ENCODE results near the gene PANX1.
A peak's percentile ranks its signal among the peaks of the same experiment; 100 is the strongest.

Gene PANX1

GRCh38 chr11:94171693-94172440 lies 43.2 kb downstream of the PANX1 start:
- peak; percentile 51 for DNase-seq (ENCODE audit: low read depth)
- no peak overlapping the region for H3K4me3 ChIP-seq (replicated peaks; ENCODE audit: low read depth, low read length)
- TF ChIP-seq CTCF (IDR thresholded peaks at IDR 0.05; ENCODE audit: low read length, missing control alignments), result peak; percentile 74

- H3K4me3 ChIP-seq (replicated peaks; ENCODE audit: low read depth, low read length), result no peak overlapping the region
- no peak for TF ChIP-seq CTCF (IDR thresholded peaks at IDR 0.05; ENCODE audit: low read length, missing control alignments)
- peak; percentile 79 for DNase-seq (ENCODE audit: low read depth)
These were observed 46.9 kb downstream of the PANX1 start for GRCh38 chr11:94175535-94175934.

GRCh38 chr11:94178331-94178730 lies 49.7 kb downstream of the PANX1 start:
- no peak for DNase-seq (ENCODE audit: low read depth)
- no peak overlapping the region for H3K4me3 ChIP-seq (replicated peaks; ENCODE audit: low read depth, low read length)
- TF ChIP-seq CTCF (IDR thresholded peaks at IDR 0.05; ENCODE audit: low read length, missing control alignments), result no peak

GRCh38 chr11:94179696-94180095 lies 51.1 kb downstream of the PANX1 start:
- H3K4me3 ChIP-seq (replicated peaks; ENCODE audit: low read depth, low read length), result no peak overlapping the region
- no peak for DNase-seq (ENCODE audit: low read depth)
- no peak for TF ChIP-seq CTCF (IDR thresholded peaks at IDR 0.05; ENCODE audit: low read length, missing control alignments)

GRCh38 chr11:94181526-94181925 lies 52.9 kb downstream of the PANX1 start:
- no peak for DNase-seq (ENCODE audit: low read depth)
- no peak overlapping the region for H3K4me3 ChIP-seq (replicated peaks; ENCODE audit: low read depth, low read length)
- TF ChIP-seq CTCF (IDR thresholded peaks at IDR 0.05; ENCODE audit: low read length, missing control alignments), result no peak

- no peak for TF ChIP-seq CTCF (IDR thresholded peaks at IDR 0.05; ENCODE audit: low read length, missing control alignments)
- DNase-seq (ENCODE audit: low read depth), result no peak
- H3K4me3 ChIP-seq (replicated peaks; ENCODE audit: low read depth, low read length), result no peak overlapping the region
These were observed 53.3 kb downstream of the PANX1 start for GRCh38 chr11:94181943-94182342.
